Epidermal melanocyte (primary cell): ENCODE measurements around the gene PRICKLE1.
"Not testable (repeated sequence)": the region's sequence is repeated elsewhere in the genome, so short reads cannot be mapped to it uniquely, and the experiment has no call there.

Experiments
- DNase-seq: peaks from one replicate; pipeline ENCODE4 v3.0.0; 2011; ENCODE audit warnings: low spot score; ENCODE audit not compliant: insufficient read length

PRICKLE1 gene

GRCh38 chr12:42557586-42558172 is 31.9 kb downstream of the PRICKLE1 start:
- no peak for DNase-seq

DNA sequence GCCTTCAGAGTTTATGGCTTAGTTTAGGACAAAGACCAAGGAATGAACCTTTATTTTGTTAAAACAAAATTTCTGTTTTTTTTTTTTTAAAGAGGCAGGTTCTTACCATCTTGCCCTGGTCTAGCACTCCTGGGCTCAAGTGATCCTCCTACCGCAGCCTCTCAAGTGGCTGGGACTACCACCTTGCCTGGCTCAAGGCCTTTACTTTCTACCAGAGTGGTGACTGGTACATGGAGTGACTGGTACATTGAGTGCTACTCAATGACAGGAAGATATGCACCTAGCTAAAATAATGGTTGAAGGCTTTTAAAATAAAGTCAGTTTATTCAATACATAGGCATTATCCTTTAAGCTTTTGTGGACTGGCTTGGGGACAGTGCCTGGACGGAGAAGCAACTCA is 32.6 kb downstream of the PRICKLE1 start:
- DNase-seq, result no peak

GRCh38 chr12:42552822-42553221 is 36.7 kb downstream of the PRICKLE1 start:
- no peak for DNase-seq

GRCh38 chr12:42550800-42551199 is 38.7 kb downstream of the PRICKLE1 start:
- no peak for DNase-seq

GRCh38 chr12:42546709-42547108 is 42.8 kb downstream of the PRICKLE1 start:
- DNase-seq, result no peak

- DNase-seq, result no peak
Measured at GRCh38 chr12:42541965-42542364, 47.6 kb downstream of the PRICKLE1 start.

GRCh38 chr12:42541308-42541707 is 48.2 kb downstream of the PRICKLE1 start:
- DNase-seq, result not testable (repeated sequence)

DNA sequence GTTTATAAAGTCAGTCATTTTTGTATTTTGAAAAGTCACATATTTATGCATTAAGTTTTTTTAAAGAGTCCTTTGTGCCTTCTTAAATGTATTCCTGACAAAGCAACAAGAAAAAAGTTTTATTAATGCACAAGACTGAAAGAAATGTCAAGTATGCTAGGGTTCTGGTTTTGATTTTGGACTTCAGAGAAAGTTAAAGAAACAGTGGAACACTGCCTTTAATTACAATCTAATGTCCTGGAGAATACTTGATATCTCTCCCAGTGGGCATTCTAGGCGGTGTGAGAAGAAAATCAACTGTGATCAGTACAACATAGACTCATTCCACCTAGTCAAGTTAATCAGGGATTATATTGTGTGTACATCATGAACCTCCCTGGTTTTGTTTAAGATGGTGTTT is 49.9 kb downstream of the PRICKLE1 start:
- no peak for DNase-seq

GRCh38 chr12:42538203-42538602 is 51.3 kb downstream of the PRICKLE1 start:
- no peak for DNase-seq

DNA sequence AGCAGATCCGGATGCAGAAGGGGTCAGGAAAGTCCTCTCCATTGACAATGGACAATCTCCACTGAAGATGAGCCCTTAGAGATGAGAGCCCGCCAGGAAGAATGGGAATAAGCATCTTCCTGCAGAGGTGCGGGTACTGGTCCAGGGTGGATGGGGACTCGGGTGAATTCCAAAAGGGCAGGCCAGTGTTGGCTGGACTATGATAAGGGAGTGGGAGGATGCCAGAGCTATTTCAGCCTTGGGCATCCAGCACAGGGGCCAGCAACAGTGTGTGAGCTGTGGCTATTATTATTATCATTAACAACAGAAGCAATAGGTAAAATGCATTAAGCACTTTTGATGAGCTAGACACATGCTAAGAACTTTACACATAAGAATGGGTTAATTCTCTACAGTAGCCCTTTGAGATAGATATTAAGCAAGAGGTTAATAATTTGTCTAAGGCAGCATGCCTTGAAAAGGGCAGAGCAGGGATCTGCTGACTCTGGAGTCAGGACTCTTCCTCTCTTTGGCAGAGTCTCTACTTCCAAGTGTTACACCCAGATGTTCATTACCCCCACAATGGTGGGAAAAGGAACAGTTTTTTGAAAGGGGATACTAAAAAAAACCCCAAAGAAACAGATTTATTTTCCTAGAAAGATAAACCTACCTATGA is 55.2 kb downstream of the PRICKLE1 start:
- no peak for DNase-seq

GRCh38 chr12:42530284-42530683 is 59.3 kb downstream of the PRICKLE1 start:
- DNase-seq, result no peak

GRCh38 chr12:42525444-42525843 is 64.1 kb downstream of the PRICKLE1 start:
- no peak for DNase-seq

DNA sequence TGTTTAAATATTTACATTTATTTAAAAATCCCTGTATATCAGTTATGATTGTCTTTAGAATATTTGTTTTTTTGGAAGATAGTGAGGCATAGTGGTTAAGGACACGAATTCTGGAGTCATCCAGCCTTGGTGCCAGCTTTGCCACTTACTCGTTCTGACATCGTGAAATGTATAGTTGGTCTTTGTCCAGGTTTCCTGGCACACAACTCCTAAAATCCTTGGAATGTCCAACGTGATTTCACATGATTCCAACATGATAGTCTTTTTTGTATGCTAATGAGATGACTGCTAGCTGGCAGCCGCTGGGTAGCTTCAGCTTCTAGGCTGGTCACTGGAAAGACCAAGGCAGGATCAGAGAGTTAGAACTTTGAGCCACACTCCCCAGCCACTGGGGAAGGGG is 64.8 kb downstream of the PRICKLE1 start:
- DNase-seq, result no peak

DNA sequence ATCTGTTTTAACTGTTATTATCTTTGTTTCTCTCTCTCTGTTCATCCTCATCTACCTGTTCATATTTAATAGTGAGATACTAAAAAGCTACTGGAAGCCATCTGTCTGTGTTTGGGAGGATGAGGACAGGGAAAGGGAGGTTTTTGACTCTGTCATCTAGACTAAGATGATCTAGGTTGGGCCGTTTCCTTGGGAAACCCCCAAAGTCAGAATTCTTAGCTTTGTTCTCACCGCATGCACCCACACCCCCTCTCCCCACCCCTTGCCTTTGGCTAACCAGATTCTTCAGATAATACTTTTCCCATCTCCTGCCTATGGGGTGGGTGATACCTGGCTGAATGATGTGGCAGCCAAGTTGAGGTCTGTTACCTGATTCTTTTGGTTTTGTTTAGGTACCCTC is 73.0 kb downstream of the PRICKLE1 start:
- DNase-seq, result no peak

DNA sequence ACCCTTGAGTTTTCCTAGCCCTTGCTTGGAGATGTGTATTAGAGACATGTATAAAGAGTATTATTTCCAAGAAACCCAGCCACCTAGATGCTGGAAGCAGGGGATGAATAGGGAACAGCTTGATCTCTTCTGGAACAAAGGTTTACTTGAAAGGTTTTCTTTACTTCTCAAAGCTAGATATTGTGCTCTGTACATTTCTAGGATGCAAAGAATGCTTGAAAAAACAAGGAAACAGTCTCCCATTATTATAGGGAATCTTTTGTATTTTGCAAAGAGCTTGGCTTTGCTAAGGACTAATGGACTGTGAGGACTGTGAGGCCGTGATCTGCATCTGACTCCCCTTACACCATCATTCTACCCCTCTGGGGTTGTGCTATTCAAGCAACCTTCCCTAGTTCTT is 77.9 kb downstream of the PRICKLE1 start:
- no peak for DNase-seq

GRCh38 chr12:42510823-42511222 is 78.7 kb downstream of the PRICKLE1 start:
- DNase-seq, result no peak

GRCh38 chr12:42508913-42509460 is 80.6 kb downstream of the PRICKLE1 start:
- DNase-seq, result no peak

DNA sequence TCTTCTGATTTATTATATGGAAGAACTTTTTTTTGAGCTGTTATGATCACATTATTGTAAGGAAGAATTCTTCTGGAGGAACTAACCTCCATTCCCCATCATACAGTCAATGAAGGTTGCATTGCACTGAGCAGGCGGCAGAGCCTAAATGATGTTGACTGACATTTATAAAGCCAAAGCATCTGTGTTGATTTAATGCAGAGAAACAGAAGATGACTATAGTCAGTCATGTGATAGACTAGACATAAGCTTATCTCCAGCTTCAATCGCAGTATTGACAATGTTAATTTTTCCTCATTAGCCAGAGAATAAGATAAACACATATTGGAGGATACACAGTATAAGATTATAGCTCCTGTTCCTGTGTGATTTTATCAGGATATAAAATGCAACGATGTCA is 82.0 kb downstream of the PRICKLE1 start:
- no peak for DNase-seq

DNA sequence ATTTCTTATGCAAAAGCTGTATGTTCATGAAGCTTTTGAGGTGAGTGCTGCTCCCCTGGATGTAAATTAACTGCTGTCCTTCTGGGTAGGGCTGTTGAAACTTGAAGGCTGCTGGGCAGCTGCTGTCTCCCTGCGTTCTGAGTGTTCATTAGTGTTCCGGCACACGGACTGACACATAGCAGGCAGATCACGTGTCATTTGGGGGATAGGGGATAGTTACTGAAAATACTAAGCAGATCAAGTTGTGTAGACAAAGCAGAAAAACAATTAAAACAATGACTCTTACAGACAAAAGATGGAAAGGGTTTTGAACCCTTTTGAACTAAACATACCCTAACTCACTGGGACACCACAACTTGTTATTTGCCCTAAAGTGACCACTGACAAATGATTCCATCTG is 82.5 kb downstream of the PRICKLE1 start:
- DNase-seq, result no peak

DNA sequence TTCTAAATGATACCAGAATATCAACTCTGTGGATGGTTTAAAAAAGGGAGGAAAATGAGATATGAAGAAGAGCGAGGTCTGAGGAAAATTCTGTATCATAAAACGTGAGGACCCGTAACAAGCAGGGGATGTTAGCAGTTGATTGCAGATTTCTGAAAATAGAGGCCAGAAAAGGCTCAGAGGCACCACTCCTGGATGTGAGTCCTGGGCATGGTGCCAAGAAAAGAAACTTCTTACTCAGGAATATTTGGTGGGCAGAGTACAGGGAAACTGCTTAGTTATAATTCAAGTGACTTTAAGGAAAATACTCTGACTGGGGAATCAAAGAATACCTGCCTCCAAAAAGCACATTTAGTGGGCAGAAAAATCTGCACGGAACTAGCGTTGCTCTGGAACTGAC is 85.5 kb downstream of the PRICKLE1 start:
- DNase-seq, result no peak

GRCh38 chr12:42502682-42503081 is 86.9 kb downstream of the PRICKLE1 start:
- DNase-seq, result no peak

DNA sequence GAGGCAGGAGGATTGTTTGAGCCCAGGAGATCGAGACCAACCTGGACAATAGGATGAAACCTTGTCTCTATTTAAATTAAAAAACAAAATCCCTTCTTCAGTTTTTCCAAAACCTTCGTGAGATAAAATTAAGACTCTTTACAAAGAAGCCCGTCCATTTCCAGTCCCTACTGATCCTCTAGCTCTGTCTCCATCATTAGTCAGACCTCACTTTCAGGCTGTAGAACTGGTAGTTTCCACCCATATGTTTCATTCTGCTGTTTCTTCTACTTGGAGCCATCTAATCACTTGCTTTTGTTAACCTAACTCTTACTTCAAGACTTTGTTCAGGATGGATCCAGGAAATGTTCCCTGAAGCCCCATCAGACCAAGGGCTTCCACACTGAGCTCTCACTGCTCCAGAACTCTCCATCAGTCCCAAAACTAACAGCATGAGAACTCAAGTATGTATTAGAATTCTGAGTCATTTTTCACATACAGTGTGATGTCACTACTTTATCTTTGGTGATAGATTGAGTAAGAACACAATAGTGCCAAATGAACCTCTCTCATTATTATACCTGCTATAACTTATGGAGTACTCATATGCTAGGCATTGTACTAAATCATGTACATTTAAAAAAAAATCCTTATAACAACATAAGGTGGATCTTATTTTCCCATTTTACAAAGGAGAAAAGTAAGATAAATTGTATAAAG is 90.8 kb downstream of the PRICKLE1 start:
- no peak for DNase-seq

- no peak for DNase-seq
Measured at GRCh38 chr12:42496886-42497285, 92.7 kb downstream of the PRICKLE1 start.
